HepG2 (cell line): Measurements from ENCODE around the gene PTPRH. TPM values are rescaled to one million over a fixed set of nuclear protein-coding genes. Genes with fewer than 3 reads are reported as not detected.

ENCODE experiments used
- ELF3 ChIP-seq: IDR thresholded peaks from 2 replicates; pipeline ENCODE4 v1.6.1; 2016; ENCODE audit warnings: missing genetic modification reagents, missing compliant biosample characterization
- ETV5 ChIP-seq: IDR thresholded peaks from 2 replicates; pipeline ENCODE4 v1.6.1; 2018; ENCODE audit warnings: missing biosample characterization, missing genetic modification reagents, inconsistent platforms, borderline replicate concordance
- HES4 ChIP-seq: sonication (generic); formaldehyde crosslinking; IDR thresholded peaks from 2 replicates; pipeline ENCODE4 v1.9.0; 2021; ENCODE audit warnings: mild to moderate bottlenecking, missing genetic modification reagents, borderline replicate concordance
- IRF2 ChIP-seq: IDR thresholded peaks from 2 replicates; pipeline ENCODE4 v1.6.1; 2018; ENCODE audit warnings: missing genetic modification reagents, missing compliant biosample characterization
- MIER2 ChIP-seq: IDR thresholded peaks from 2 replicates; pipeline ENCODE4 v1.6.1; 2016; ENCODE audit warnings: missing biosample characterization, missing genetic modification reagents
- MZF1 ChIP-seq: sonication (generic); formaldehyde crosslinking; IDR thresholded peaks from 2 replicates; pipeline ENCODE4 v1.8.1; 2023; ENCODE audit warnings: mild to moderate bottlenecking, missing genetic modification reagents, borderline replicate concordance
- PAF1 ChIP-seq: IDR thresholded peaks from 2 replicates; pipeline ENCODE4 v1.6.1; 2016; ENCODE audit warnings: missing genetic modification reagents, missing compliant biosample characterization
- RAD21 ChIP-seq: fragments of 450-650 bp; formaldehyde crosslinking; IDR thresholded peaks from 2 replicates; pipeline ENCODE4 v1.5.0; 2020; ENCODE audit warnings: mild to moderate bottlenecking
- SALL1 ChIP-seq: sonication (generic); formaldehyde crosslinking; IDR thresholded peaks from 2 replicates; pipeline ENCODE4 v1.8.0; 2022; ENCODE audit warnings: mild to moderate bottlenecking, missing genetic modification reagents
- SMAD3 ChIP-seq: sonication (generic); formaldehyde crosslinking; IDR thresholded peaks from 2 replicates; pipeline ENCODE4 v1.4.0; 2020; ENCODE audit warnings: missing genetic modification reagents
- SRY ChIP-seq: sonication (generic); formaldehyde crosslinking; IDR thresholded peaks from 2 replicates; pipeline ENCODE4 v1.8.0; 2022; ENCODE audit warnings: mild to moderate bottlenecking, missing genetic modification reagents
- TRIM24 ChIP-seq: sonication (generic); formaldehyde crosslinking; IDR thresholded peaks from 2 replicates; pipeline ENCODE4 v1.8.0; 2022; ENCODE audit warnings: mild to moderate bottlenecking, missing genetic modification reagents
- ZKSCAN5 ChIP-seq: sonication (generic); formaldehyde crosslinking; IDR thresholded peaks from 2 replicates; pipeline ENCODE4 v1.5.1; 2020; ENCODE audit warnings: mild to moderate bottlenecking, missing genetic modification reagents
- ZMYM2 ChIP-seq: sonication (generic); formaldehyde crosslinking; IDR thresholded peaks from 2 replicates; pipeline ENCODE4 v1.8.0; 2022; ENCODE audit warnings: mild to moderate bottlenecking, missing genetic modification reagents
- ZNF660 ChIP-seq: sonication (generic); formaldehyde crosslinking; IDR thresholded peaks from 2 replicates; pipeline ENCODE4 v1.5.1; 2020; ENCODE audit warnings: mild to moderate bottlenecking, low read depth, missing genetic modification reagents, borderline replicate concordance
- ZNF788 ChIP-seq: sonication (generic); formaldehyde crosslinking; IDR thresholded peaks from 2 replicates; pipeline ENCODE4 v1.5.0; 2020; ENCODE audit warnings: mild to moderate bottlenecking, missing genetic modification reagents, borderline replicate concordance
- polyA plus RNA-seq, 8 experiments: library from polyadenylated mRNA; depleted of rRNA in 3 of 8; stranded (reverse) in 7 of 8; unstranded in 1 of 8; fragments of >200 nt; fragmentation: Illumina TruSeq in 4 of 8; extraction: Trizol in 4 of 8; gene quantifications; 2 replicates each; pipeline versions ENCODE4 v1.2.1 to v1.2.3, GENCODE V29; 2011 to 2016; ENCODE audit warnings: low read depth in 4 of 8, missing spikeins in 1 of 8, mixed read lengths in 1 of 8; ENCODE audit not compliant: insufficient read depth in 1 of 8
- total RNA-seq, 5 experiments: library from RNA; depleted of rRNA; stranded (reverse); fragments of >200 nt; fragmentation: Illumina TruSeq; extraction: Trizol; gene quantifications; 2 replicates each; pipeline ENCODE4 v1.2.3, GENCODE V29; 2016; ENCODE audit warnings: low read depth in 1 of 5
- TF ChIP-seq, protein P1 (sequence below): sonication (generic); formaldehyde crosslinking; IDR thresholded peaks from 2 replicates; pipeline ENCODE4 v1.8.1; 2022; ENCODE audit warnings: mild to moderate bottlenecking, missing genetic modification reagents
- TF ChIP-seq, protein P2 (sequence below): sonication (generic); formaldehyde crosslinking; IDR thresholded peaks from 2 replicates; pipeline ENCODE4 v1.5.0; 2020; ENCODE audit warnings: mild to moderate bottlenecking, missing genetic modification reagents, borderline replicate concordance
- TF ChIP-seq, protein P3 (sequence below), 2 experiments: sonication (generic) in 1 of 2; formaldehyde crosslinking in 1 of 2; IDR thresholded peaks; 2 replicates each; pipeline versions ENCODE4 v1.5.1 to v1.6.1; 2011 to 2020; ENCODE audit warnings: borderline replicate concordance in 1 of 2, low read depth in 1 of 2, low read length in 1 of 2, mild to moderate bottlenecking in 1 of 2, missing genetic modification reagents in 1 of 2, moderate library complexity in 1 of 2
- TF ChIP-seq, protein P4 (sequence below): sonication (generic); formaldehyde crosslinking; IDR thresholded peaks from 2 replicates; pipeline ENCODE4 v1.8.0; 2022; ENCODE audit warnings: mild to moderate bottlenecking, missing genetic modification reagents

PTPRH gene
- total and polyA plus RNA-seq, 2 of the 13 experiments (the other 11 are each of a cell fraction or from before 2014, with no cell fraction given), result 14.7 to 125 TPM

DNA sequence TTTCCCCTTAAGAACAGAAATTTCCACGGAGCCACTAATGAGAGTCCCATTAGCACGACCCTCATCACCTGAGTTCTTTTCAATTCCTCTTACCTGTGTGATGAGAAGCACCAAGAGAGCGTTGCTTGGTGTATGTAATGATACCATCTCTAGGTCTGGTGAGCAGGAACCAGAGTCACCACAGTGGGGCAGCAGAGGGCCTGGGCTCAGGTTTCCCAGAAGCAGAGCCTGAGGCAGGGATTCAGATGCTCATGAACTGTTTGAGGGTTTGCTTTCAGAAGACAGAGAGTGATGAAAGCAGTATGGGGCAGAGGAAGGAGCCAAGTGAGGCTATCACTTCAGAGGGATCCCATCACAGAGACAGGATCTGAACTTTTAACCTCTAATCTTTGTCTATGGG, 3.1 kb upstream of the PTPRH start (continued):
- TF ChIP-seq SMAD3 (CRISPR knock-in tag), result peak; percentile 31; the same call in 1 of the 2 replicates
- no peak for TF ChIP-seq TRIM24 (CRISPR knock-in tag)
- TF ChIP-seq MZF1 (CRISPR knock-in tag), result no peak
- TF ChIP-seq ZKSCAN5 (CRISPR knock-in tag), result no peak
- TF ChIP-seq, protein P1, sequence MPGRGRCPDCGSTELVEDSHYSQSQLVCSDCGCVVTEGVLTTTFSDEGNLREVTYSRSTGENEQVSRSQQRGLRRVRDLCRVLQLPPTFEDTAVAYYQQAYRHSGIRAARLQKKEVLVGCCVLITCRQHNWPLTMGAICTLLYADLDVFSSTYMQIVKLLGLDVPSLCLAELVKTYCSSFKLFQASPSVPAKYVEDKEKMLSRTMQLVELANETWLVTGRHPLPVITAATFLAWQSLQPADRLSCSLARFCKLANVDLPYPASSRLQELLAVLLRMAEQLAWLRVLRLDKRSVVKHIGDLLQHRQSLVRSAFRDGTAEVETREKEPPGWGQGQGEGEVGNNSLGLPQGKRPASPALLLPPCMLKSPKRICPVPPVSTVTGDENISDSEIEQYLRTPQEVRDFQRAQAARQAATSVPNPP (CRISPR knock-in tag), result no peak
- peak; percentile 43; the same call in 1 of the 2 replicates for TF ChIP-seq IRF2 (CRISPR knock-in tag)
- no peak for TF ChIP-seq PAF1
- TF ChIP-seq ETV5 (CRISPR knock-in tag), result no peak
- TF ChIP-seq ZMYM2, result 0 out of 2 replicates have a peak, but pooled peaks have one; percentile 22
- TF ChIP-seq SRY (CRISPR knock-in tag), result no peak
- peak; percentile 23; the same call in 1 of the 2 replicates for TF ChIP-seq ELF3 (CRISPR knock-in tag)
- TF ChIP-seq, protein P2, sequence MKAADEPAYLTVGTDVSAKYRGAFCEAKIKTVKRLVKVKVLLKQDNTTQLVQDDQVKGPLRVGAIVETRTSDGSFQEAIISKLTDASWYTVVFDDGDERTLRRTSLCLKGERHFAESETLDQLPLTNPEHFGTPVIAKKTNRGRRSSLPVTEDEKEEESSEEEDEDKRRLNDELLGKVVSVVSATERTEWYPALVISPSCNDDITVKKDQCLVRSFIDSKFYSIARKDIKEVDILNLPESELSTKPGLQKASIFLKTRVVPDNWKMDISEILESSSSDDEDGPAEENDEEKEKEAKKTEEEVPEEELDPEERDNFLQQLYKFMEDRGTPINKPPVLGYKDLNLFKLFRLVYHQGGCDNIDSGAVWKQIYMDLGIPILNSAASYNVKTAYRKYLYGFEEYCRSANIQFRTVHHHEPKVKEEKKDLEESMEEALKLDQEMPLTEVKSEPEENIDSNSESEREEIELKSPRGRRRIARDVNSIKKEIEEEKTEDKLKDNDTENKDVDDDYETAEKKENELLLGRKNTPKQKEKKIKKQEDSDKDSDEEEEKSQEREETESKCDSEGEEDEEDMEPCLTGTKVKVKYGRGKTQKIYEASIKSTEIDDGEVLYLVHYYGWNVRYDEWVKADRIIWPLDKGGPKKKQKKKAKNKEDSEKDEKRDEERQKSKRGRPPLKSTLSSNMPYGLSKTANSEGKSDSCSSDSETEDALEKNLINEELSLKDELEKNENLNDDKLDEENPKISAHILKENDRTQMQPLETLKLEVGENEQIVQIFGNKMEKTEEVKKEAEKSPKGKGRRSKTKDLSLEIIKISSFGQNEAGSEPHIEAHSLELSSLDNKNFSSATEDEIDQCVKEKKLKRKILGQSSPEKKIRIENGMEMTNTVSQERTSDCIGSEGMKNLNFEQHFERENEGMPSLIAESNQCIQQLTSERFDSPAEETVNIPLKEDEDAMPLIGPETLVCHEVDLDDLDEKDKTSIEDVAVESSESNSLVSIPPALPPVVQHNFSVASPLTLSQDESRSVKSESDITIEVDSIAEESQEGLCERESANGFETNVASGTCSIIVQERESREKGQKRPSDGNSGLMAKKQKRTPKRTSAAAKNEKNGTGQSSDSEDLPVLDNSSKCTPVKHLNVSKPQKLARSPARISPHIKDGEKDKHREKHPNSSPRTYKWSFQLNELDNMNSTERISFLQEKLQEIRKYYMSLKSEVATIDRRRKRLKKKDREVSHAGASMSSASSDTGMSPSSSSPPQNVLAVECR (CRISPR knock-in tag), result no peak
- TF ChIP-seq ZNF660 (CRISPR knock-in tag), result no peak
- TF ChIP-seq ZNF788, result no peak
- TF ChIP-seq, protein P3, sequence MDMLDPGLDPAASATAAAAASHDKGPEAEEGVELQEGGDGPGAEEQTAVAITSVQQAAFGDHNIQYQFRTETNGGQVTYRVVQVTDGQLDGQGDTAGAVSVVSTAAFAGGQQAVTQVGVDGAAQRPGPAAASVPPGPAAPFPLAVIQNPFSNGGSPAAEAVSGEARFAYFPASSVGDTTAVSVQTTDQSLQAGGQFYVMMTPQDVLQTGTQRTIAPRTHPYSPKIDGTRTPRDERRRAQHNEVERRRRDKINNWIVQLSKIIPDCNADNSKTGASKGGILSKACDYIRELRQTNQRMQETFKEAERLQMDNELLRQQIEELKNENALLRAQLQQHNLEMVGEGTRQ (IDR thresholded peaks at IDR 0.05; ENCODE audit: low read depth, low read length), result no peak
- TF ChIP-seq, protein P3 (CRISPR knock-in tag; IDR thresholded peaks at IDR 0.05; ENCODE audit: borderline replicate concordance), result no peak
- TF ChIP-seq, protein P4, sequence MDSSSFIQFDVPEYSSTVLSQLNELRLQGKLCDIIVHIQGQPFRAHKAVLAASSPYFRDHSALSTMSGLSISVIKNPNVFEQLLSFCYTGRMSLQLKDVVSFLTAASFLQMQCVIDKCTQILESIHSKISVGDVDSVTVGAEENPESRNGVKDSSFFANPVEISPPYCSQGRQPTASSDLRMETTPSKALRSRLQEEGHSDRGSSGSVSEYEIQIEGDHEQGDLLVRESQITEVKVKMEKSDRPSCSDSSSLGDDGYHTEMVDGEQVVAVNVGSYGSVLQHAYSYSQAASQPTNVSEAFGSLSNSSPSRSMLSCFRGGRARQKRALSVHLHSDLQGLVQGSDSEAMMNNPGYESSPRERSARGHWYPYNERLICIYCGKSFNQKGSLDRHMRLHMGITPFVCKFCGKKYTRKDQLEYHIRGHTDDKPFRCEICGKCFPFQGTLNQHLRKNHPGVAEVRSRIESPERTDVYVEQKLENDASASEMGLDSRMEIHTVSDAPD (CRISPR knock-in tag), result no peak
- no peak for TF ChIP-seq HES4
- peak; percentile 43; the same call in 1 of the 2 replicates for TF ChIP-seq SALL1 (CRISPR knock-in tag)
- TF ChIP-seq RAD21, result peak; percentile 81
- TF ChIP-seq MIER2 (CRISPR knock-in tag), result peak; percentile 55; the same call in 1 of the 2 replicates
